Ureter (tissue), 1 donor: ENCODE data around the gene GPR68. TPM values are rescaled to one million over a fixed set of nuclear protein-coding genes. Genes with fewer than 3 reads are reported as not detected.
"Not testable (repeated sequence)": the region's sequence is repeated elsewhere in the genome, so short reads cannot be mapped to it uniquely, and the experiment has no call there.

Experiments used
- DNase-seq: peaks from one replicate; pipeline ENCODE4 v3.0.0-alpha.2; 2020; ENCODE audit warnings: low spot score
- total RNA-seq: library from RNA; stranded (reverse); gene quantifications from one replicate; pipeline ENCODE4 v1.2.4, GENCODE V29; 2023
- donor health status: DM: yes; HTN: yes; CAD: no.

The GPR68 gene
- total RNA-seq, 1 donor from 2014 or later: 3.0 TPM

GRCh38 chr14:91252871-91253794 lies 8.6 kb upstream of the GPR68 start:
- DNase-seq: no peak

- DNase-seq: no peak
Measured at GRCh38 chr14:91250912-91251311, 6.4 kb upstream of the GPR68 start.

GRCh38 chr14:91249841-91250616 lies 5.5 kb upstream of the GPR68 start:
- no peak for DNase-seq

- DNase-seq: no peak
Measured at GRCh38 chr14:91246051-91246852, 1.7 kb upstream of the GPR68 start.

- not testable (repeated sequence) for DNase-seq
Measured at GRCh38 chr14:91245616-91246015, 1.1 kb upstream of the GPR68 start.

- no peak for DNase-seq
Measured at GRCh38 chr14:91245029-91245428, 525 bp upstream of the GPR68 start.

GRCh38 chr14:91243074-91243471 lies 1.4 kb downstream of the GPR68 start:
- DNase-seq: no peak

- no peak for DNase-seq
Measured at GRCh38 chr14:91242635-91243034, 1.9 kb downstream of the GPR68 start.

- no peak for DNase-seq
Measured at GRCh38 chr14:91241863-91242262, 2.6 kb downstream of the GPR68 start.

- no peak for DNase-seq
Measured at GRCh38 chr14:91238661-91239060, 5.8 kb downstream of the GPR68 start.

GRCh38 chr14:91238085-91238484 lies 6.4 kb downstream of the GPR68 start:
- no peak for DNase-seq

- no peak for DNase-seq
Measured at GRCh38 chr14:91237219-91237618, 7.3 kb downstream of the GPR68 start.

GRCh38 chr14:91235841-91236240 lies 8.7 kb downstream of the GPR68 start:
- DNase-seq: no peak

GRCh38 chr14:91234791-91235114 lies 9.8 kb downstream of the GPR68 start:
- DNase-seq: no peak

- no peak for DNase-seq
Measured at GRCh38 chr14:91233936-91234790, 10.3 kb downstream of the GPR68 start.

GRCh38 chr14:91232603-91233002 lies 11.9 kb downstream of the GPR68 start:
- DNase-seq: no peak

GRCh38 chr14:91232052-91232451 lies 12.5 kb downstream of the GPR68 start:
- DNase-seq: no peak

GRCh38 chr14:91231446-91231845 lies 13.1 kb downstream of the GPR68 start:
- DNase-seq: no peak

- DNase-seq: no peak
Measured at GRCh38 chr14:91230397-91231035, 14.0 kb downstream of the GPR68 start.

GRCh38 chr14:91229743-91230200 lies 14.7 kb downstream of the GPR68 start:
- DNase-seq: no peak

- DNase-seq: no peak
Measured at GRCh38 chr14:91229005-91229382, 15.5 kb downstream of the GPR68 start.
